ENCODE results near the gene NAA20.

The NAA20 gene

GRCh38 chr20:20017001-20017843 is at the start of gene NAA20:
Gene NAA20 (plus strand): TSS chr20:20017362. CDS start chr20:20017397, 35 bp downstream.
- peak; percentile 89 for DNase-seq

- DNase-seq, result no peak
Observed at GRCh38 chr20:19967445-19967844, 49.7 kb upstream of the NAA20 start.

GRCh38 chr20:19968028-19968427 is 49.1 kb upstream of the NAA20 start:
- DNase-seq, result no peak

- no peak for DNase-seq
Observed at GRCh38 chr20:19968466-19969073, 48.6 kb upstream of the NAA20 start.

- no peak for DNase-seq
Observed at GRCh38 chr20:19969106-19969505, 48.1 kb upstream of the NAA20 start.

GRCh38 chr20:19969507-19970255 is 47.5 kb upstream of the NAA20 start:
- no peak for DNase-seq

GRCh38 chr20:19970256-19970765 is 46.9 kb upstream of the NAA20 start:
- no peak for DNase-seq

GRCh38 chr20:19971116-19971515 is 46.0 kb upstream of the NAA20 start:
- DNase-seq, result no peak

GRCh38 chr20:19973961-19974629 is 43.1 kb upstream of the NAA20 start:
- DNase-seq, result no peak

GRCh38 chr20:19974630-19975435 is 42.3 kb upstream of the NAA20 start:
- DNase-seq, result peak; percentile 57

- DNase-seq, result no peak
Observed at GRCh38 chr20:19975436-19975799, 41.7 kb upstream of the NAA20 start.

GRCh38 chr20:19975901-19976300 is 41.3 kb upstream of the NAA20 start:
- DNase-seq, result no peak

- no peak for DNase-seq
Observed at GRCh38 chr20:19976595-19977372, 40.4 kb upstream of the NAA20 start.

GRCh38 chr20:19977373-19977770 is 39.8 kb upstream of the NAA20 start:
- no peak for DNase-seq

- DNase-seq, result no peak
Observed at GRCh38 chr20:19978511-19979210, 38.5 kb upstream of the NAA20 start.

GRCh38 chr20:19981031-19981451 is 36.1 kb upstream of the NAA20 start:
- DNase-seq, result no peak

GRCh38 chr20:19986419-19986818 is 30.7 kb upstream of the NAA20 start:
- DNase-seq, result no peak

GRCh38 chr20:19987046-19987445 is 30.1 kb upstream of the NAA20 start:
- no peak for DNase-seq

- no peak for DNase-seq
Observed at GRCh38 chr20:19990850-19991249, 26.3 kb upstream of the NAA20 start.

- DNase-seq, result no peak
Observed at GRCh38 chr20:19991308-19991707, 25.9 kb upstream of the NAA20 start.

GRCh38 chr20:19991854-19992253 is 25.3 kb upstream of the NAA20 start:
- no peak for DNase-seq

Measured in NCI-H1092 (cell line).